Measurements from ENCODE around the gene MRPL47. TPM values are rescaled to one million over a fixed set of nuclear protein-coding genes. Genes with fewer than 3 reads are reported as not detected.

MRPL47 gene
- total RNA-seq, 1 experiment from 2014 or later = 75.5 TPM

- Mint-ChIP-seq H3K27me3 (ENCODE audit: low read depth) (no peaks in the 10 kb centered on the region), H3K4me3 (peak overlapping the region; percentile 95 to 98), H3K9me3 (no peaks in the 10 kb centered on the region), H3K4me1 (peaks cover 5 to 8% of the 10 kb centered on the region in 2 experiments), H3K27ac (peak overlapping the region in 2 of 3 experiments; percentile 87 to 88; a peak in 4 of 7 replicates), H3K36me3 (ENCODE audit: insufficient read depth in 1 of 3, low read depth in 3 of 3) (no peaks in the 10 kb centered on the region)
- peak overlapping the region; percentile 85 for H3K14ac ChIP-seq (ENCODE audit: insufficient read depth, low read length)
- H3K27ac ChIP-seq (ENCODE audit: insufficient read length, low read depth, low read length) = no peak overlapping the region
- H3K23me2 ChIP-seq (ENCODE audit: insufficient read length, low read depth, low read length, poor library complexity, severe bottlenecking) = peaks cover 5% of the 10 kb centered on the region
- no peak overlapping the region for H2BK120ac ChIP-seq (ENCODE audit: low read depth, low read length, poor library complexity, severe bottlenecking)
- H3K18ac ChIP-seq (ENCODE audit: insufficient read length, low read depth, low read length) = peak overlapping the region; percentile 45
- H3T11ph ChIP-seq (ENCODE audit: low read length) = no peak overlapping the region
- H3K23ac ChIP-seq (ENCODE audit: insufficient read length, low read depth, low read length) = no peak overlapping the region
- H4K20me1 ChIP-seq (ENCODE audit: control insufficient read depth, insufficient read depth, insufficient read length) = no peaks in the 10 kb centered on the region
- H4K5ac ChIP-seq (ENCODE audit: insufficient read length, low read depth, low read length) = no peak overlapping the region
- peak overlapping the region; percentile 75 for H3K4me2 ChIP-seq (ENCODE audit: insufficient read depth, insufficient read length, low read length)
- no peak overlapping the region for H2BK12ac ChIP-seq (ENCODE audit: insufficient read length, low read depth, low read length)
- no peak overlapping the region for H3K56ac ChIP-seq (ENCODE audit: insufficient read length, low read depth, low read length)
- peaks cover 12% of the 10 kb centered on the region; the same call in 1 of the 2 replicates for H3K79me2 ChIP-seq (ENCODE audit: insufficient read depth, low read length)
- peaks cover 14% of the 10 kb centered on the region for H3K79me1 ChIP-seq (ENCODE audit: insufficient read depth, low read depth, low read length, poor library complexity, severe bottlenecking)
- WGBS (ENCODE audit: extremely low coverage, insufficient read length, low lambda C conversion rate) = no CpG with 5 or more reads among the region's 40 CpGs
- H4K91ac ChIP-seq (ENCODE audit: insufficient read length, low read depth, low read length) = no peak overlapping the region
- H4K8ac ChIP-seq (replicated peaks; ENCODE audit: insufficient read length, low read depth, low read length) = no peak overlapping the region
- peak; percentile 71 for DNase-seq
- no peaks in the 10 kb centered on the region for H3K9me3 ChIP-seq (ENCODE audit: control insufficient read depth, low read depth, low read length)
- peak; percentile 56 for TF ChIP-seq CTCF (conservative IDR thresholded peaks at IDR 0.05)
- no peak overlapping the region for H2BK15ac ChIP-seq (ENCODE audit: low read depth, low read length)
- H3K4ac ChIP-seq (ENCODE audit: low read depth, low read length) = no peak overlapping the region
- no peaks in the 10 kb centered on the region for H3K4me1 ChIP-seq (ENCODE audit: insufficient read depth, low read length)
- H3K27me3 ChIP-seq (ENCODE audit: insufficient read depth, low read length) = no peaks in the 10 kb centered on the region
- H2BK20ac ChIP-seq (ENCODE audit: low read depth, low read length, poor library complexity, severe bottlenecking) = no peak overlapping the region
- H2BK5ac ChIP-seq (ENCODE audit: insufficient read length, low read length) = no peak overlapping the region
- no peak overlapping the region for H2AFZ ChIP-seq (ENCODE audit: low read length)
- H2AK5ac ChIP-seq (ENCODE audit: insufficient read length, low read length) = no peak overlapping the region
- H3K9ac ChIP-seq (ENCODE audit: extremely low read depth, insufficient read length, low read length) = peak overlapping the region; percentile 79
These were observed 41.1 kb downstream of the MRPL47 start for GRCh38 chr3:179563271-179563783.
